WI38 (cell line): ENCODE results near the gene JADE1.

Source experiments
- H3K4me3 ChIP-seq: 2 replicates; pipeline ENCODE4 v1.5.1; 2011; ENCODE audit warnings: low read depth, mild to moderate bottlenecking, control low read depth, low read length
- CTCF ChIP-seq: IDR thresholded peaks from 2 replicates; pipeline ENCODE4 v1.5.1; 2012; ENCODE audit warnings: low read depth, mild to moderate bottlenecking, control low read depth, low read length

JADE1 gene

GRCh38 chr4:128776794-128777216 is 32.7 kb upstream of the JADE1 start:
- no peak for TF ChIP-seq CTCF

DNA sequence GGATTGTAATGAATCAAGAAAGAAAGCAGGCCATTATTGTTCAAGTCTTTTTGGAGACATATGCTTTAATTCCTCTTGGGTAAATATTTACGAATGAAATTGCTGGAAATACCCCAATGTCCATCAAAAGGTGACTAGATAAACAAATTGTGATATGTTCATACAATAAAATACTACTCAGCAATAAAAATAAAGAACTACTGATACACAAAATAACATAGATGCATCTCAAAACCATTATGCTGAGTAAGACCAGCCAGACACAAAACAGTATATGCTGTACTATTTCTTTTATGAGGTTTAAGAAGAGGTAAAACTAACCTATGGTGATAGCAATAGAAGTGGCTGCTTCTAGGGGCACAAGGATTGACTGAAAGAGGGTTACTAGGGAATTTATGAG is 28.8 kb upstream of the JADE1 start:
- H3K4me3 ChIP-seq: no peak overlapping the region
- TF ChIP-seq CTCF: no peak

More at GRCh38 chr4:128776794-128777216, 32.7 kb upstream of the JADE1 start:
- H3K4me3 ChIP-seq: no peak overlapping the region

DNA sequence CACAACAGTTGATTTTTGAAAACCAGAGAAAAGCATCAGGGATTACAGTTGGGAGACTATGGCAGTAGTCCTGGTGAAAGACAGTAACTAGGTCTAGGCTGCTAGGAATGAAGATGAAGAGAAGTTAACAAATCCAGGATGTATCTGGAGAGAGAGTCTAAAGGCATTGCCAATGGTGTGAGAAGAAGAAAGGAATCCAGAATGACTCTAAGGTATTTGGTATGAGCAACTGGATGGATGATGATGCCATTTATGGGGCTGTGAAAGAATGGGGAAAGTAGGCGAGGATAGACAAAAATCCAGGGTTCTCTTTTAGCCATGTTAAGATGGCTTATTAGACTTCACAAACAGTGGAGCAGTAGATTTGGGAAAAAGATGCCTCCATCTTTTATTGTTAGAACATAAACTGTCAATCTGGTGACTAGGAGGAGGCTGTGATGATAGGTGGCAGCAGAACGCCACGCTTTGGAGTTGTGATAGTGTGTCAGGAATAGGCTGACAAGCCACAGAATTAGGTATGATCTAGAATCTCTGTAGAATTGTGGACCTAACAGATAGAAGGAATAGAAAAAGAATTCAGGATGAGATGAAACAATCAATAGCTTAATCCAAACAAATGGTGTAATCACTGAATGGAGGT is 27.3 kb upstream of the JADE1 start:
- H3K4me3 ChIP-seq: no peak overlapping the region
- TF ChIP-seq CTCF: no peak

DNA sequence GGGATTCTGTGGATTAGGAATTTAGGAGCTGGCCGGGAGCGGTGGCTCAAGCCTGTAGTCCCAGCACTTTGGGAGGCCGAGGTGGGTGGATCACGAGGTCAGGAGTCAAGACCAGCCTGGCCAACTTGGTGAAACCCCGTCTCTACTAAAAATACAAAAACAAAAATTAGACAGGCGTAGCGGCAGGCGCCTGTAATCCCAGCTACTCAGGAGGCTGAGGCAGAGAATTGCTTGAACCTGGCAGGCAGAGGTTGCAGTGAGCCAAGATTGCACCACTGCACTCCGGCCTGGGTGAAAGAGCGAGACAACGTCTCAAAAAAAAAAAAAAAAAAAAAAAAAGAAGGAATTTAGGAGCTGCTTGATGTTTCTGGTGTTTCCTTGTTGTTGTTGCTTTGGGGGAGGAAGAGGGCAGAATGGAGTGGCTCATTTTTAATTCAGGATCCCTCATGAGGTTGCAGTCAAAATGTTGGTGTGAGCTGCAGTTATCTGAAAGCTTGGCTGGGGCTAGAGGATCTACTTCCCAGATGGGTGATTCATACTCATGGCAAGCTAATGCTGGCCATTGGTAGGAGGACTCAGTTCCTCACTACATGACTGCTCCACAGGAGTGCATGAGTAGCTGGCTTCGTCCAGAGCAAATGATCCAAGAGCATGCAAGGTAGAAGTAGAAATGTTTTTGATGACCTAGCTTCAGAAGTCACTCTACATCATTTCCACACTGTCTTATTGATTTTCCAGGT is 26.5 kb upstream of the JADE1 start:
- no peak for TF ChIP-seq CTCF
- no peak overlapping the region for H3K4me3 ChIP-seq

DNA sequence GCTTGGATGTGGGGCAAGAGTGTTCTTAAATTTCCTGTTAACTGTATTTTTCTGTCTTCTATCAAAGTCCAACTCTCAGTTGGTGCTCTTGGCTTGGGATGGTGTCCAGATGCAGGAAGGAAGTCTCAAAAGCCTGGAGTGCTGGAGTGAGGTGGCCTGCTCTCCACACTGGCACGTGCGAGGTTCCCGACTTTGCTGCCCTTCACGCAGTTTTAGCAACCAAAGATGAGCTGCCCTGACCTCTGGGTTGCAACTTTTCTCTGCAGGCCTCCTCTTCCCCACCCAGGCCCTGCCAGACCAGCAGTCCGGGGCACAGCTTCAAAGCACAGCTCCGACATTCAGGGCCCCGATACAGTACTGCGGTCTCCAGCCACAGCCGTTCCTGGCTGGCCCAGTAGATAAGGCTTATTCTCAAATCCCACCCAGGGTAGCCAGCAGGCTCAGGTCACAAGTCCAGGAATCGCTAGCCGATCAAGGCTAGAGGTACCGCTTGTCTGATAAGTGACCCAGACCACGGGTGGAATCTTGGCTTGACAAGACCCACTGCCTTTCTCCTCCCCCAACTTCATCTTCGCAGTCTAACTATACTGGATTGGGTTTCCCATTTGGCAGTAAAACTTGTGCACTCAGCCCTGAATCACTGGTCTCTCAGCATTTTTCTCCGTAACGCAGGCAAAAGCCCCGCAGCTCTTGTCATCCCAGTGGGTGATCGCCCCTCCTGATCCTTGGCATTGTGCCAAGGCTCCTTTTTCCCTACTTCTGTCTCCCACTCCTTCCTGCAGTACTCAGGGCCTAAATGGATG is 21.8 kb upstream of the JADE1 start:
- H3K4me3 ChIP-seq: no peak overlapping the region
- TF ChIP-seq CTCF: no peak

DNA sequence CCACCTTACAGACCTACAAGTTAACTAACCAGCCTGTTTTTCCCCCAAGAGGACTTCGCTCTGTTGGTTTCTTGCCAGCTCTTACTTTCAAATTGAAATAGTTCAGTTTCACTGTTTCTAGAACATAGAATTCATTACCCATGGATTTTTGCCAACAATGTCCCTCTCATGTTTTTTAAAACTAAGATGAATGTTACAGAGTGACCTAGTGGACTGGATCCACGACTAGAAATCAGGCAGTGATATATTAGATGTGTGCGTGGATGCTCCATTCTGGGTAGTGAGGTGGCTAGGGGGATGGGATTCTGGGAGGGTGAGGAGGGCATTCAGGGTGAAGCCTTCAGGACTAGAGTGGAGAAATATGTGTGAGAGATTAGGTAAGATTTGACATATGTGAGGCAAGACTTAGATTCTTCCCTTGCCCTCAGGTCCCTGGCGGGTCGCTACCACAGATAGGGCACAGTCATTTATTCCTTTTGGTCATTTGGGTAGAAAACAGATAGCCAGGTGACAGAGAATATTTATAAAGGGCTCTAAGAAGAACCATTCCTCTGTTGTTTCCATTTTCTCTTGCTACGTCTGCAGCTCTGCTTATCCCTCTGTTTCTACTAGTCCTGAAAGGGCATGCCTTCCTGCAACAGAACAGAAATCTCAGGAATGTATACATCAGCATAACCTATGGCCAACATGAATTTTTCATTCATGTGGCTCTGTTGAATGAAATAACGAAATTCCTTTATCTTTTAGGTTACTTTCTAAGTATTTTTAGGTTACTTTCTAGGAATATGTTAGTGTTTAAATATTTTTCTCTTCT is 15.4 kb upstream of the JADE1 start:
- TF ChIP-seq CTCF: no peak
- H3K4me3 ChIP-seq: no peak overlapping the region
